Astrocyte of the spinal cord (primary cell): ENCODE results near the gene INO80C.
"Not testable (repeated sequence)": the region's sequence is repeated elsewhere in the genome, so short reads cannot be mapped to it uniquely, and the experiment has no call there.

Source experiments
- DNase-seq: peaks from one replicate; pipeline ENCODE4 v3.0.0; 2011; ENCODE audit warnings: low read depth, low spot score
- H3K4me3 ChIP-seq: 2 replicates; pipeline ENCODE4 v1.5.1; 2011; ENCODE audit warnings: low read depth, mild to moderate bottlenecking, low read length, moderate library complexity
- CTCF ChIP-seq: IDR thresholded peaks from 2 replicates; pipeline ENCODE4 v1.5.1; 2012; ENCODE audit warnings: low read depth, mild to moderate bottlenecking, low read length, inconsistent platforms
- in situ Hi-C: cut with HindIII; loops from 2 replicates; pipeline ENCODE4 v1.10.0; 2017; ENCODE audit warnings: low sequenced_read_pairs

The INO80C gene

GRCh38 chr18:35490894-35491699 is 6.7 kb downstream of the INO80C start:
- no peak for TF ChIP-seq CTCF
- no peak overlapping the region for H3K4me3 ChIP-seq

DNA sequence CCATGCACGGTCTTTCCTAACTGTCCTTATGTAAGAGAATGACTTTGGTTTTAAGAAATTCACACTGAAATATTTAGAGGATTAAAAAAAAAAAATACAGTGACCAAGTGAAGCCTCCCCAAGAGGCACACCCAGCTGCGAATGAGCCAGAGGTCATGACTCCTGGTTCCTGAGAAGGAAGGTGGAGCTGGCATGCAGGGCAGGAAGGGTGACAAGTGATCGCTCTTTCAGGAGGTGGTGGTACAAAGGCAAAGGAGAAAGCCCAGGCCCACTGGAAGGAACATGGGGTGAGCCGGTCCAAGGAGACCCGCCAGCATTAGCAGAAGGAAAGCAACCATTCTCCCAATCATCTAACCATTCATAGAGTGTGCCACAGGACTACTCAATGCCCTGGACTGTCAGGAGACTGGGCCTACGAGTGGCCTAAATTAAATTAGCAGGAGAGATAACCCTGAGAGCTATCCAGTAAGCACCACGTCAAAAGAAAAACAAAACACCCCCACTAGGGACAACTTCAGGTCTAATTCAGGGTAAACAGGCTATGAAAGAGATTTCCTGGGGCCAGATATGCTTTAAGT is 7.8 kb downstream of the INO80C start:
- DNase-seq = no peak
- TF ChIP-seq CTCF = no peak
- in situ Hi-C loops = no loop called here
- no peak overlapping the region for H3K4me3 ChIP-seq

More at GRCh38 chr18:35490894-35491699, 6.7 kb downstream of the INO80C start:
- in situ Hi-C loops = no loop called here
- peak; percentile 73 for DNase-seq

- DNase-seq, in situ Hi-C loops, H3K4me3 ChIP-seq: not testable (repeated sequence)
Observed at GRCh38 chr18:35489281-35489680, 8.5 kb downstream of the INO80C start.

DNA sequence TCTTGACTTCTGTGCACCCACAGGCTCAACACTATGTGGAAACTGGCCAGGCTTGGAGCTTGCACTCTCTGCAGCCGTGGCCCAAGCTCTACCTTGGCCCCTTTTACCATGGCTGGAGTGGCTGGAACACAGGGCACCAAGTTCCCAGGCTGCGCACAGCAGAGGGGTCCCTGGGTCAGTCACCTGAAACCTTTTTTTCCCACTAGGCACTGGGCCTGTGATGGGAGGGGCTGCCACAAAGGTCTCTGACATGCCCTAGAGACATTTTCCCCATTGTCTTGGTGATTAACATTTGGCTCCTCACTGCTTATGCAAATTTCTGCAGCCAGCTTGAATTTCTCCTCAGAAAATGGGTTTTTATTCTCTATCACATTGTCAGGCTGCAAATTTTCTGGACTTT is 9.4 kb downstream of the INO80C start:
- in situ Hi-C loops, H3K4me3 ChIP-seq, DNase-seq: not testable (repeated sequence)

- in situ Hi-C loops, H3K4me3 ChIP-seq, DNase-seq: not testable (repeated sequence)
Observed at GRCh38 chr18:35487525-35487924, 10.2 kb downstream of the INO80C start.

- no peak for DNase-seq
- H3K4me3 ChIP-seq = no peak overlapping the region
- TF ChIP-seq CTCF = no peak
- in situ Hi-C loops = no loop called here
Observed at GRCh38 chr18:35485852-35486251, 11.9 kb downstream of the INO80C start.

GRCh38 chr18:35484034-35484433 is 13.7 kb downstream of the INO80C start:
- DNase-seq = no peak
- TF ChIP-seq CTCF = no peak
- in situ Hi-C loops = no loop called here
- no peak overlapping the region for H3K4me3 ChIP-seq

DNA sequence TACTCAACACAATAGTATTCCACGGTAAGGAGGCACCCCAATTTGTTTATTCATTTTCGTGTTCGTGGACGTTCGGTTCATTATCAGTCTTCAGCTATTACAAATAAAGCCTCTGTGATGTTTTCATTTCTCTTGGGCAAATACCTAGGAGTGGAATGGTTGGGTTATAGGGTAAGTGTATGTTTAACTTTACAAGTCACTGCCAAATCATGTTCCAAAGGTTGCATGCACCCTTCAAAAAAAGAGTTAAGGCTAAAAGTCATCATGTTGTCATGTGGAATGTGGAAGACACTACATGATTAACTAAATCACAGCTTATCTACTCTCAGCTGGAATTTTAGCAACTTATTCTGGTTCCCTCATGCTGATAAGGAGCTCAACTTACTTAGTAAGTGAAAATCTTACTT is 15.8 kb downstream of the INO80C start:
- DNase-seq = no peak
- H3K4me3 ChIP-seq = no peak overlapping the region
- TF ChIP-seq CTCF = no peak
- in situ Hi-C loops = no loop called here
